ENCODE results near the gene TAL1. TPM values are rescaled to one million over a fixed set of nuclear protein-coding genes. Genes with fewer than 3 reads are reported as not detected.
"Not testable (repeated sequence)": the region's sequence is repeated elsewhere in the genome, so short reads cannot be mapped to it uniquely, and the experiment has no call there.

The TAL1 gene
- total RNA-seq, 1 experiment from 2014 or later: not detected

DNA sequence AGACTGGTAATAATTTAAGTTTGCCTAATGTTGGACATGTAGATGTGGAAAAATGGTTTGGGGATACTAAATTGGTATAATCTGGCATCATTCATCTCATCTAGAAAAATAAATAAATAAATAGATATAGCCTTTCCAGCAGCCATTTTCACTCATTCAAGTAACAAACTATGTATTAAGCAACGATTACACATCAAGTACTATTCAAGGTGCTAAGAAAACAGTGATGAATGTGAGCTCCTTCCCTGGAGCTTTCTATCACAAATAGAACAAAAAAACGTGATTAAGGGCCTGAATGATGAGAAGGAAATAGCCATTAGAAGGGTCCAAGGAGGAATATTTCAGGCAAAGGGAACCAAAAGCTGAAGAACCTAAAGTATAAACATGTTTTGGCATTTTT lies 44.8 kb upstream of the TAL1 start:
- H2AFZ ChIP-seq (ENCODE audit: low read length): no peak overlapping the region
- no peak overlapping the region for H2BK120ac ChIP-seq (ENCODE audit: low read depth, low read length, poor library complexity, severe bottlenecking)
- H3K79me1 ChIP-seq (ENCODE audit: insufficient read depth, low read depth, low read length, poor library complexity, severe bottlenecking): no peaks in the 10 kb centered on the region
- Mint-ChIP-seq H3K27me3 (ENCODE audit: low read depth) (no peaks in the 10 kb centered on the region), H3K36me3 (ENCODE audit: insufficient read depth in 1 of 3, low read depth in 3 of 3) (peaks cover 20 to 47% (median 45%) of the 10 kb centered on the region in 3 experiments), H3K9me3 (no peaks in the 10 kb centered on the region), H3K4me1 (no peaks in the 10 kb centered on the region), H3K27ac (no peak overlapping the region), H3K4me3 (no peak overlapping the region)
- H3K4me2 ChIP-seq (ENCODE audit: insufficient read depth, insufficient read length, low read length): no peak overlapping the region
- no peaks in the 10 kb centered on the region for H3K27me3 ChIP-seq (ENCODE audit: insufficient read depth, low read length)
- H3K9ac ChIP-seq (ENCODE audit: extremely low read depth, insufficient read length, low read length): no peak overlapping the region
- WGBS (ENCODE audit: extremely low coverage, insufficient read length, low lambda C conversion rate): no CpG with 5 or more reads among the region's 2 CpGs
- H4K20me1 ChIP-seq (ENCODE audit: control insufficient read depth, insufficient read depth, insufficient read length): no peaks in the 10 kb centered on the region
- no peak overlapping the region for H3K23ac ChIP-seq (ENCODE audit: insufficient read length, low read depth, low read length)
- no peak overlapping the region for H4K5ac ChIP-seq (ENCODE audit: insufficient read length, low read depth, low read length)
- TF ChIP-seq CTCF (conservative IDR thresholded peaks at IDR 0.05): no peak
- no peak overlapping the region for H3K4ac ChIP-seq (ENCODE audit: low read depth, low read length)
- H3K18ac ChIP-seq (ENCODE audit: insufficient read length, low read depth, low read length): no peak overlapping the region
- no peaks in the 10 kb centered on the region for H3K4me1 ChIP-seq (ENCODE audit: insufficient read depth, low read length)
- no peak overlapping the region for H2AK5ac ChIP-seq (ENCODE audit: insufficient read length, low read length)
- DNase-seq: no peak
- no peak overlapping the region for H2BK12ac ChIP-seq (ENCODE audit: insufficient read length, low read depth, low read length)
- H3K9me3 ChIP-seq (ENCODE audit: control insufficient read depth, low read depth, low read length): no peaks in the 10 kb centered on the region
- H3K27ac ChIP-seq (ENCODE audit: insufficient read length, low read depth, low read length): no peak overlapping the region
- H2BK20ac ChIP-seq (ENCODE audit: low read depth, low read length, poor library complexity, severe bottlenecking): no peak overlapping the region
- H3K56ac ChIP-seq (ENCODE audit: insufficient read length, low read depth, low read length): no peak overlapping the region
- no peaks in the 10 kb centered on the region for H3K79me2 ChIP-seq (ENCODE audit: insufficient read depth, low read length)
- H2BK5ac ChIP-seq (ENCODE audit: insufficient read length, low read length): no peak overlapping the region
- no peak overlapping the region for H4K8ac ChIP-seq (replicated peaks; ENCODE audit: insufficient read length, low read depth, low read length)
- no peak overlapping the region for H2BK15ac ChIP-seq (ENCODE audit: low read depth, low read length)
- no peak overlapping the region for H3K14ac ChIP-seq (ENCODE audit: insufficient read depth, low read length)
- H4K91ac ChIP-seq (ENCODE audit: insufficient read length, low read depth, low read length): no peak overlapping the region
- no peak overlapping the region for H3T11ph ChIP-seq (ENCODE audit: low read length)
- H3K23me2 ChIP-seq (ENCODE audit: insufficient read length, low read depth, low read length, poor library complexity, severe bottlenecking): no peaks in the 10 kb centered on the region

DNA sequence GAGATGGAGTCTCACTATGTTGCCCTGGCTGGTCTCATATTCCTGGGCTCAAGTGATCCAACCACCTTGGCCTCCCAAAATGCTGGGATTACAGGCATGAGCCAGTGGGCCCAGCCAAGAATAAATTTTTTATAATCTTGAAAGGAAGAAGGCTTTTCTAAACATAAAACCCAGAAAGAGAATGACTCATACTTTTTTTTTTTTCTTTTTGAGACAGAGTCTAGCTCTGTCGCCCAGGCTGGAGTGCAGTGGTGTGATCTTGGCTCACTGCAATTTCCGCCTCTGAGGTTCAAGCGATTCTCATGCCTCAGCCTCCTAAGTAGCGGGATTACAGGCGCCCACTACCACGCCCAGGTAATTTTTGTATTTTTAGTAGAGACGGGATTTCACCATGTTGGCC lies 43.8 kb upstream of the TAL1 start:
- no CpG with 5 or more reads among the region's 7 CpGs for WGBS (ENCODE audit: extremely low coverage, insufficient read length, low lambda C conversion rate)
- not testable (repeated sequence) for H3K79me2 ChIP-seq (ENCODE audit: insufficient read depth, low read length)

More for the DNA sequence above, 43.8 kb upstream of the TAL1 start:
- H3K27me3 Mint-ChIP-seq (ENCODE audit: low read depth); H2BK15ac ChIP-seq (ENCODE audit: low read depth, low read length); H3K27ac ChIP-seq (ENCODE audit: insufficient read length, low read depth, low read length); H3K23me2 ChIP-seq (ENCODE audit: insufficient read length, low read depth, low read length, poor library complexity, severe bottlenecking); H3K9ac ChIP-seq (ENCODE audit: extremely low read depth, insufficient read length, low read length); H2BK120ac ChIP-seq (ENCODE audit: low read depth, low read length, poor library complexity, severe bottlenecking); H2AFZ ChIP-seq (ENCODE audit: low read length); H3K27me3 ChIP-seq (ENCODE audit: insufficient read depth, low read length); H3K14ac ChIP-seq (ENCODE audit: insufficient read depth, low read length); H2BK5ac ChIP-seq (ENCODE audit: insufficient read length, low read length); H3K18ac ChIP-seq (ENCODE audit: insufficient read length, low read depth, low read length); H3T11ph ChIP-seq (ENCODE audit: low read length); H3K23ac ChIP-seq (ENCODE audit: insufficient read length, low read depth, low read length); H3K4me2 ChIP-seq (ENCODE audit: insufficient read depth, insufficient read length, low read length); H4K8ac ChIP-seq (replicated peaks; ENCODE audit: insufficient read length, low read depth, low read length); H3K56ac ChIP-seq (ENCODE audit: insufficient read length, low read depth, low read length); H2BK12ac ChIP-seq (ENCODE audit: insufficient read length, low read depth, low read length); H3K4ac ChIP-seq (ENCODE audit: low read depth, low read length); H4K20me1 ChIP-seq (ENCODE audit: control insufficient read depth, insufficient read depth, insufficient read length); H3K4me1 ChIP-seq (ENCODE audit: insufficient read depth, low read length); H3K9me3 ChIP-seq (ENCODE audit: control insufficient read depth, low read depth, low read length); H3K9me3 Mint-ChIP-seq; DNase-seq; H3K79me1 ChIP-seq (ENCODE audit: insufficient read depth, low read depth, low read length, poor library complexity, severe bottlenecking); H3K4me1 Mint-ChIP-seq; H2BK20ac ChIP-seq (ENCODE audit: low read depth, low read length, poor library complexity, severe bottlenecking); H4K5ac ChIP-seq (ENCODE audit: insufficient read length, low read depth, low read length); H4K91ac ChIP-seq (ENCODE audit: insufficient read length, low read depth, low read length); H2AK5ac ChIP-seq (ENCODE audit: insufficient read length, low read length); H3K4me3 Mint-ChIP-seq; H3K27ac Mint-ChIP-seq: not testable (repeated sequence)
- H3K36me3 Mint-ChIP-seq (ENCODE audit: insufficient read depth in 1 of 3, low read depth in 3 of 3): peaks cover 23 to 46% (median 42%) of the 10 kb centered on the region in 3 experiments
